ENCODE data around the gene TRIM17.

DNA sequence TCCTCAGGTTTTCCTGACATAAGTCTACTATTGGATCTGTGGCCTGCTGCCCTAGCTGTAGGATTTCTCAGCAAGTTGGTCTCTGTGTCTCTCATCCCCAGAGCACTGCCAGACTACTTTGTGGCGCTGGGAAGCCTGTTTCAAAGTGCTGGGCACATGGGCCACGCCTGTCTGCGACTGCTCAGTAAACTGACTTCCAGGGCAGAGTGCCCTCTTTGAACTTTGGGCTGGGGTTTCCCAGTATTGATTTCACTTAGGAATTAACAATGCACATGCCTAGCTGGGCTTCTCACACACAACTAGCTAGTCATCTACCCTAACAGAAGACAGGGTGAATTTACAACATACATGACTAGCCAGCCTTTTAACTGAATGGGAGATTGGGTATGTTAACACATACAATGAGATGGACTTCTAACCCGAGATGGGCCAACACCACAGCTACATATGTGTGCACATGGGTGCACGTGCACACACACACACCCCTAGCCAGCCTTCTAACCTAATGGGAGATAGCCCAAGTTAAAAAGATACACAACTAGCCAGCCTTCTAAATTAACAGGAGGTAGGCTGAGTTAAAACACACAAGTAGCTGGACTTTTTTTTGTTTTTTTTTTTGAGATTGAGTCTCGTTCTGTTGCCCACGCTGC lies 6.9 kb upstream of the TRIM17 start:
- TF ChIP-seq CTCF (IDR thresholded peaks at IDR 0.05 in 4 of 5, conservative IDR thresholded peaks at IDR 0.05 in 1 of 5) = no peak
- TF ChIP-seq POLR2A (IDR thresholded peaks at IDR 0.05) = no peak
